Fibroblast of the aortic adventitia (primary cell): ENCODE data around the gene ANO6. TPM values are rescaled to one million over a fixed set of nuclear protein-coding genes. Genes with fewer than 3 reads are reported as not detected.
"Not testable (repeated sequence)": the region's sequence is repeated elsewhere in the genome, so short reads cannot be mapped to it uniquely, and the experiment has no call there.

Experiments used
- DNase-seq: peaks from one replicate; pipeline ENCODE4 v3.0.0-alpha.2; 2010; ENCODE audit warnings: low read depth
- H3K4me3 ChIP-seq: 2 replicates; pipeline ENCODE4 v1.5.1; 2011; ENCODE audit warnings: low read depth, mild to moderate bottlenecking, control low read depth, low read length, moderate library complexity
- total RNA-seq: library from RNA; depleted of rRNA; stranded (reverse); fragments of >200 nt; gene quantifications from 2 replicates; pipeline ENCODE4 v1.2.3, GENCODE V29; 2012; ENCODE audit warnings: low replicate concordance
- TF ChIP-seq, protein P1 (sequence below): IDR thresholded peaks from 2 replicates; pipeline ENCODE4 v1.5.1; 2011; ENCODE audit warnings: mild to moderate bottlenecking, low read length, control low read depth, inconsistent platforms; ENCODE audit not compliant: insufficient read depth

Gene ANO6
- total RNA-seq, 1 donor, result 81.2 TPM

DNA sequence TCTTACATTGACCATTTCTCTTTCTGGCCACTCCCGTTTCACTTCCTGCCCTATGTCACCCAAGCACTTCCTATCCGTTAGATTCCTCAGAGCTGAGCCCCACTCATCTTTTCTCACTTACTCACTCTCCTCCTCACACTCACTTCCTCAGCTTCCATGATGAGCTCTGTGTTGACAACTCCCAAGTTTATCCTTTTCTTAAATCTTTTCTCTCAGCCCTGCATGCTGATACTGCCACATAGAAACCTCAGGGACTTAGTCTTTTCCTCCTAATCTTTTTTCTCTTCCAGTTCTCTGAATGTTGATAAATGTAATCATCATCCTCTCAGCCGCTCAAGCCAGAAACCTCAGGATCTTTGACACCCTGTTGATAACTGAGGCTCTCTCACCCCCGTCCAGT is 99.6 kb downstream of the ANO6 start:
- TF ChIP-seq, protein P1, sequence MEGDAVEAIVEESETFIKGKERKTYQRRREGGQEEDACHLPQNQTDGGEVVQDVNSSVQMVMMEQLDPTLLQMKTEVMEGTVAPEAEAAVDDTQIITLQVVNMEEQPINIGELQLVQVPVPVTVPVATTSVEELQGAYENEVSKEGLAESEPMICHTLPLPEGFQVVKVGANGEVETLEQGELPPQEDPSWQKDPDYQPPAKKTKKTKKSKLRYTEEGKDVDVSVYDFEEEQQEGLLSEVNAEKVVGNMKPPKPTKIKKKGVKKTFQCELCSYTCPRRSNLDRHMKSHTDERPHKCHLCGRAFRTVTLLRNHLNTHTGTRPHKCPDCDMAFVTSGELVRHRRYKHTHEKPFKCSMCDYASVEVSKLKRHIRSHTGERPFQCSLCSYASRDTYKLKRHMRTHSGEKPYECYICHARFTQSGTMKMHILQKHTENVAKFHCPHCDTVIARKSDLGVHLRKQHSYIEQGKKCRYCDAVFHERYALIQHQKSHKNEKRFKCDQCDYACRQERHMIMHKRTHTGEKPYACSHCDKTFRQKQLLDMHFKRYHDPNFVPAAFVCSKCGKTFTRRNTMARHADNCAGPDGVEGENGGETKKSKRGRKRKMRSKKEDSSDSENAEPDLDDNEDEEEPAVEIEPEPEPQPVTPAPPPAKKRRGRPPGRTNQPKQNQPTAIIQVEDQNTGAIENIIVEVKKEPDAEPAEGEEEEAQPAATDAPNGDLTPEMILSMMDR, result no peak
- no peak for DNase-seq
- no peak overlapping the region for H3K4me3 ChIP-seq

DNA sequence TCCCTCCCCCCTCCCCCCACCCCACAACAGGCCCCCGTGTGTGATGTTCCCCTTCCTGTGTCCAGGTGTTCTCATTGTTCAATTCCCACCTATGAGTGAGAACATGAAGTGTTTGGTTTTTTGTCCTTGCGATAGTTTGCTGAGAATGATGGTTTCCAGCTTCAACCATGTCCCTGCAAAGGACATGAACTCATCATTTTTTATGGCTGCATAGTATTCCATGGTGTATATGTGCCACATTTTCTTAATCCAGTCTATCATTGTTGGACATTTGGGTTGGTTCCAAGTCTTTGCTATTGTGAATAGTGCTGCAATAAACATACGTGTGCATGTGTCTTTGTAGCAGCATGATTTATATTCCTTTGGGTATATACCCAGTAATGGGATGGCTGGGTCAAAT is 101.4 kb downstream of the ANO6 start:
- DNase-seq, result not testable (repeated sequence)

DNA sequence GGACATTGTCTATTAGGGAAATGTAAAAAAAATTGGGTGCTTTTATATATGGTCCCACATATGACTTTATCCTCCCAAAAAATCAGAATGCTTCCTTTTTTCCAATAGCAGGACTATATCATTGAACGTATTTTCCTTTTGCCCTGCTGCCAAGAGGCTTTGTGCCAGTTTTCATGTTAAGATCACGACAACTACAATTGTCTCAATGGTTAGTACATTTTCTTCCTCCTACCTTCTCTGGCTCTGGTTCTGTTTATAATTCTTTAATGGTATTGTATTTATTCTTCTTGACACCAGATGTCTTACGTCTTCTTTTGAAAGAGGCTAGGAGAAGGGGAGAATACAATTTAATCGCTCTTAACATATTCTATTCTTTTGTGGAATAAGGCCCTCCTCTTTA is 106.9 kb downstream of the ANO6 start:
- TF ChIP-seq, protein P1, result no peak
- no peak for DNase-seq
- H3K4me3 ChIP-seq, result no peak overlapping the region

More for the DNA sequence above, 101.4 kb downstream of the ANO6 start:
- not testable (repeated sequence) for H3K4me3 ChIP-seq

DNA sequence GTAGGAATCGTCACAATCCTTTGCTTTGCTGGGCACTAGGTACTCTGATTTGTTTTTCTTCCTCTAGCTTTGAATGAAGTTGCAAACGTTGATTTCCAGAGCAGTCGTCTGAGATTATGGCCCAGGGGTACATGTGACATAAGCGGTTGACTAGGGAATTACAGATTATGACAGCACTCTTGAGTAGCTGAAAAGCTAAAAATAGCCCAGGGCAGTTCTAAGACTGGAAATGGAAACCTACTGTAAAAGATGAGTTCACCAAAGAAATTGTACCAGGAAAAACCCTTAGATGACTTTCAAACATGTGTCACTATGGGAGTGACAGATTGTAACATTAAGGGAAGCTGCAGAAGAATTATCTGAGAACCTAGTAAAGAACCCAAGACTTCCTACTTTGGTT is 108.5 kb downstream of the ANO6 start:
- TF ChIP-seq, protein P1, result no peak
- DNase-seq, result no peak
- H3K4me3 ChIP-seq, result no peak overlapping the region

DNA sequence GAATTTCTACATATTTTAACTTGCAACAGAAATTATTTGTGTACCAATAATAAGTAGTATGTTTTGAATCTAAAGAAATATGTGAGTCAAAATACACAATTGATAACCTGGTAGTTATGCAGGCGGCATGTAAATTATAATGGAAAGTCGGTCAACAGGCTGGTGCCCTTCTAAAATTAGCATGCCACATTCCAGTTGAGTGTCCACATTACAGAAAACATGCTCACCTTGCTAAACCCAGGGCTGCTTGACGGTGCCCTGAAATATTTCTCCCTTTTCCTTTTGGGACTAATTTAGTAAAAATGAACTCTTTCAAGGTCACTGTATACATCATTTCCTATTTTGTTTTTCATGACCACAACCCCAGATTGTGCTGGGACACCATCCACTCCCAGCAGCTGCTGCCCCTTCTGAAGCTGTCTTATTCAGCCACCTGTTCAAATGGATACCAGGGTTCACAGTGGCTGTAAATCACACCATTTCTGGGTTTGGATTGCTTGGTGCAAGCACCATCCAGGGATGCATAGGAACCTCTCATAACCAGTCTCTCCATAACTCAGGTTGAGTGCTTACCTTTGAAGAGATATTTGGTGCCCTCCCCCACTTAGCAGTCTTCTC is 110.6 kb downstream of the ANO6 start:
- TF ChIP-seq, protein P1, result no peak
- no peak for DNase-seq
- H3K4me3 ChIP-seq, result no peak overlapping the region

GRCh38 chr12:45327823-45328383 is 112.0 kb downstream of the ANO6 start:
- H3K4me3 ChIP-seq, result no peak overlapping the region
- TF ChIP-seq, protein P1, result no peak
- no peak for DNase-seq

DNA sequence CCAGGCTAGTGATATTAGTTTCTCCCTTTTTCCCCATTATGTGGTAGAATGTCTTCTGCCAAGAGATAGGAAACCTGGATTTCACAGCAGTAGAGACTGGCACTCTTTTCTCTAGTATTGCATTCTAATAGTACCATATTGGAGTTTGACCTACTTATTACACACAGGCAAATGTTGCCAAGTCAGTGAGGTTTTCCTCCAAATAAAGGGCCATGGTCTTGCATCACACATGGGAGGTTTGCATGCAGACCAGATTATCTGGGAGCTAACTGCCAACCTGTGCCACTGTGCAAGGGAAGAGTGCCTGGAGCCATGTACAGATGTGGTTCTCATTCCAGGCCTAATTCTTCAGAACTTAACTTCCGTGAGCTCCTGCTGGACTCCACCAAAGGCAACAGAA is 113.3 kb downstream of the ANO6 start:
- peak; percentile 53 for DNase-seq
- TF ChIP-seq, protein P1, result no peak
- no peak overlapping the region for H3K4me3 ChIP-seq
